Ectodermal cell (in vitro differentiated cells): ENCODE results near the gene NEK1.
"Not testable (repeated sequence)": the region's sequence is repeated elsewhere in the genome, so short reads cannot be mapped to it uniquely, and the experiment has no call there.

Source experiments
- H3K27ac ChIP-seq: 2 replicates; pipeline ENCODE4 v1.7.0; 2013; ENCODE audit warnings: mild to moderate bottlenecking, low read depth, low read length; ENCODE audit not compliant: insufficient read depth, poor library complexity, severe bottlenecking
- H3K27me3 ChIP-seq: 2 replicates; pipeline ENCODE4 v1.7.0; 2013; ENCODE audit warnings: mild to moderate bottlenecking, low read length; ENCODE audit not compliant: insufficient read depth, control insufficient read depth, poor library complexity, severe bottlenecking
- H3K36me3 ChIP-seq: one replicate; pipeline ENCODE4 v1.7.0; 2013; ENCODE audit warnings: low read length; ENCODE audit not compliant: control insufficient read depth, insufficient read depth
- H3K4me1 ChIP-seq: one replicate; pipeline ENCODE4 v1.7.0; 2013; ENCODE audit warnings: low read length; ENCODE audit not compliant: control insufficient read depth, insufficient read depth
- H3K4me3 ChIP-seq: 2 replicates; pipeline ENCODE4 v1.7.0; 2013; ENCODE audit warnings: low read depth, low read length, control low read depth; ENCODE audit not compliant: insufficient read depth
- H3K9me3 ChIP-seq: 2 replicates; pipeline ENCODE4 v1.7.0; 2013; ENCODE audit warnings: mild to moderate bottlenecking, low read length, moderate library complexity; ENCODE audit not compliant: control insufficient read depth
- WGBS, 2 experiments: methylation state at CpG; one replicate each; pipeline ENCODE4 v1.1.7; 2013; ENCODE audit warnings: missing lambda C conversion rate in 2 of 2; 5-methylcytosine and 5-hydroxymethylcytosine counted together

NEK1 gene

GRCh38 chr4:169569188-169569587 is 43.2 kb downstream of the NEK1 start:
- WGBS, 2 experiments = no CpG with 5 or more reads among the region's 3 CpGs
- H3K4me1 ChIP-seq, H3K27ac ChIP-seq, H3K4me3 ChIP-seq, H3K9me3 ChIP-seq, H3K27me3 ChIP-seq, H3K36me3 ChIP-seq: not testable (repeated sequence)

- Histone ChIP-seq H3K27me3 (no peaks in the 10 kb centered on the region), H3K27ac (no peak overlapping the region), H3K36me3 (peaks cover 3% of the 10 kb centered on the region), H3K4me3 (no peak overlapping the region), H3K9me3 (no peaks in the 10 kb centered on the region), H3K4me1 (no peaks in the 10 kb centered on the region)
- 95 to 97% methylated on average over 4 of the region's 4 CpGs for WGBS, 2 experiments
These were observed 44.5 kb downstream of the NEK1 start for GRCh38 chr4:169567916-169568315.

GRCh38 chr4:169566021-169566818 is 46.2 kb downstream of the NEK1 start:
- no peak overlapping the region for H3K4me3 ChIP-seq
- no peaks in the 10 kb centered on the region for H3K36me3 ChIP-seq
- no peaks in the 10 kb centered on the region for H3K4me1 ChIP-seq
- H3K27ac ChIP-seq = no peak overlapping the region
- no peaks in the 10 kb centered on the region for H3K9me3 ChIP-seq
- no peaks in the 10 kb centered on the region for H3K27me3 ChIP-seq
- WGBS, 2 experiments = 70 to 100% methylated on average over 1 to 2 of the region's 2 CpGs

- H3K4me1 ChIP-seq = no peaks in the 10 kb centered on the region
- 100% methylated on average over 1 to 2 of the region's 3 CpGs for WGBS, 2 experiments
- H3K27me3 ChIP-seq = no peaks in the 10 kb centered on the region
- H3K27ac ChIP-seq = no peak overlapping the region
- no peaks in the 10 kb centered on the region for H3K9me3 ChIP-seq
- H3K36me3 ChIP-seq = no peaks in the 10 kb centered on the region
- no peak overlapping the region for H3K4me3 ChIP-seq
These were observed 46.8 kb downstream of the NEK1 start for GRCh38 chr4:169565606-169566005.

- Histone ChIP-seq H3K9me3 (no peaks in the 10 kb centered on the region), H3K4me3 (no peak overlapping the region), H3K27me3 (no peaks in the 10 kb centered on the region), H3K27ac (no peak overlapping the region), H3K4me1 (no peaks in the 10 kb centered on the region), H3K36me3 (peaks cover 6% of the 10 kb centered on the region)
- WGBS, 2 experiments = 88% methylated on average over 1 of the region's 1 CpG; no CpG with 5 or more reads in 1 of the 2 experiments
These were observed 55.2 kb downstream of the NEK1 start for GRCh38 chr4:169557061-169557636.

- not testable (repeated sequence) for H3K4me3 ChIP-seq, H3K27me3 ChIP-seq, H3K9me3 ChIP-seq, H3K27ac ChIP-seq, H3K4me1 ChIP-seq, H3K36me3 ChIP-seq
- WGBS, 2 experiments = 94 to 96% methylated on average over 4 of the region's 4 CpGs
These were observed 65.8 kb downstream of the NEK1 start for GRCh38 chr4:169546548-169546947.

GRCh38 chr4:169540774-169541173 is 71.6 kb downstream of the NEK1 start:
- no peaks in the 10 kb centered on the region for H3K27me3 ChIP-seq
- H3K36me3 ChIP-seq = no peaks in the 10 kb centered on the region
- no peaks in the 10 kb centered on the region for H3K4me1 ChIP-seq
- no peaks in the 10 kb centered on the region for H3K9me3 ChIP-seq
- no peak overlapping the region for H3K27ac ChIP-seq
- H3K4me3 ChIP-seq = no peak overlapping the region

- Histone ChIP-seq H3K27me3 (no peaks in the 10 kb centered on the region), H3K9me3 (no peaks in the 10 kb centered on the region), H3K4me1 (no peaks in the 10 kb centered on the region), H3K36me3 (peaks cover 3% of the 10 kb centered on the region), H3K27ac (no peak overlapping the region), H3K4me3 (no peak overlapping the region)
- 78 to 80% methylated on average over 2 of the region's 2 CpGs for WGBS, 2 experiments
These were observed 82.3 kb downstream of the NEK1 start for GRCh38 chr4:169530048-169530447.

- H3K4me1 ChIP-seq = no peaks in the 10 kb centered on the region
- no peaks in the 10 kb centered on the region for H3K9me3 ChIP-seq
- H3K27me3 ChIP-seq = no peaks in the 10 kb centered on the region
- H3K36me3 ChIP-seq = peaks cover 4% of the 10 kb centered on the region
- no peak overlapping the region for H3K4me3 ChIP-seq
- H3K27ac ChIP-seq = no peak overlapping the region
These were observed 88.6 kb downstream of the NEK1 start for GRCh38 chr4:169523796-169524195.

GRCh38 chr4:169510617-169511016 is 101.8 kb downstream of the NEK1 start:
- WGBS, 2 experiments = 90 to 96% methylated on average over 2 to 3 of the region's 3 CpGs
- Histone ChIP-seq H3K27me3 (no peaks in the 10 kb centered on the region), H3K36me3 (no peaks in the 10 kb centered on the region), H3K4me3 (no peak overlapping the region), H3K27ac (no peak overlapping the region), H3K9me3 (no peaks in the 10 kb centered on the region), H3K4me1 (no peaks in the 10 kb centered on the region)
